ENCODE measurements around the gene RAB38.

RAB38 gene

DNA sequence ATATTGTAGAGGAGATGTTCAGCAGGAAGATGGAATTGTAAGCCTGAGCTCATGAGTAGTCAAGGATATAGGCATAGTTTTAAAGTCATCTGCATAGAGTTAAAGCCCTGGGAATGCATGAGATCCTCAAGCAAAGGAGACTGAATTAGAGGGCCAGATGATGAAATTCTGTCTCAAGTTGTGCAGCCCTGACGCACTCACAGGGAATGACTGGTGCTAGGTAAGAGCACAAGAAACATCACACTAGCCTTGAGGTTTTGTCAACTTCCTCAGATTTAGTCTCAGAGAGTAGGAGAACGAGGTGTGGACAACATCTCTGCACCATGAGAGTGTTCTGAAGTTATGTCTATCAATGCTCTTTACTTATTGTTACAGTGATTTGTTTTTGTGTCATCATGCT lies 5.8 kb downstream of the RAB38 start:
- DNase-seq: no peak

DNA sequence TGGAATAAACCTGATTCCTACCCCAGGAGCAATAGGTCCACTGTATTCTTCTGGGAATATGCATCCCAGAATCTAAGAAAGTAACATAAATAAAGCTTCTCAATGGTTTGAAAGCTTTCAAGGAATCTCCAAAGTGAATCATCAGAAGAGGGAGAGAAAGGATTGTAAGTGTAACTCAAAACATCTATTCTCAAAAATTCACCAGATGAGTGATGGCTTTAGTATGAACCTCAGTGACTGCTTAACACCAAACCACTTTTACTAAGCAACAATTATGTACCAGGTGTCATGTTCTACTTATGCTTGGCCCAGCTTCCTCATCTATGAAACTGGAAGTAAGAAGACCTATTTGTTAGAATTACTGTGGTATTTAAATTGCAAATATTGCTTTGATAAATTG lies 7.4 kb downstream of the RAB38 start:
- no peak for DNase-seq

GRCh38 chr11:88164806-88165585 lies 10.2 kb downstream of the RAB38 start:
- DNase-seq: no peak

- no peak for DNase-seq
Observed at GRCh38 chr11:88164320-88164719, 10.9 kb downstream of the RAB38 start.

- DNase-seq: no peak
Observed at GRCh38 chr11:88158081-88158480, 17.2 kb downstream of the RAB38 start.

DNA sequence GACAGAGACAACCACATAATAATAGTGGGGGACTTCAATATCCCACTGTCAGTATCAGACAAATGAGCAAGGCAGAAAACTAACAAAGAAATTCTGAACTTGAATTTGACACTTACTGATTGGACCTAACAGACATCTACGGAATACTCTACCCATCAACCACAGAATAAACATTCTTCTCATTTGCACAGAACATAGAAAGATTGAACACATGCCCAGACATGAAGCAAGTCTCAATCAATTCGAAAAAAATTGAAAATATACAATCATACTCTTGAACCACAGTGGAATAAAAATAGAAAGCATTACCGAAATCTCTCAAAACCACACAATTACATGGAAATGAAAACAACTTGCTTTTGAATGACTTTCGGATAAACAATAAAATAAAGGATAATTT lies 17.9 kb downstream of the RAB38 start:
- DNase-seq: no peak

GRCh38 chr11:88152381-88152780 lies 22.9 kb downstream of the RAB38 start:
- DNase-seq: no peak

DNA sequence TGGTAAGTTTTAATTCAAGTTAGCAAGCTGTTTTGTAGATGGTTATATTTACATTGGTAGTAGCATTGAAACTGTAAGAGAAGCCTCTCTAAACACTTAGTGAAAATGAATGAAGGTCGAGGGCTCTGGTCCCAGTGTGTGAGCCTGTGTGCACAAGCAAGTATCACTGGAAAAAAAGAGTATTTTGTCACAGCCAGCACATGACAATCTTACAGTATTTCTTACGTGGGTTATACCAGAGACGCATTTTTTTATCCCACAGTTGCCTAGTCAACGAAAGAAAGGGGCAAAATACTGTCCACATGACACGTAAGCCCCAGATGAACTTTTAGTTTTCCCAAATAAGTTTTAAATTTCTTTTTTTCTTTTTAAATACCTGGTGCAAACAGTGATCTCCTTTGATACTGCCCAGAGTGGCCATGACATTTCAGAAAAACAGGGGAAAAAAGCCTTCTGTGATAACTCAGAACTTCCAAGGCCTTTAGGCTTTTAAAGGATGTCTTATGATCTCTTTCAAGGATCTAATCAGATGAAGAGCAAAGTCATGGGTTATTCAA lies 23.5 kb downstream of the RAB38 start:
- no peak for DNase-seq

DNA sequence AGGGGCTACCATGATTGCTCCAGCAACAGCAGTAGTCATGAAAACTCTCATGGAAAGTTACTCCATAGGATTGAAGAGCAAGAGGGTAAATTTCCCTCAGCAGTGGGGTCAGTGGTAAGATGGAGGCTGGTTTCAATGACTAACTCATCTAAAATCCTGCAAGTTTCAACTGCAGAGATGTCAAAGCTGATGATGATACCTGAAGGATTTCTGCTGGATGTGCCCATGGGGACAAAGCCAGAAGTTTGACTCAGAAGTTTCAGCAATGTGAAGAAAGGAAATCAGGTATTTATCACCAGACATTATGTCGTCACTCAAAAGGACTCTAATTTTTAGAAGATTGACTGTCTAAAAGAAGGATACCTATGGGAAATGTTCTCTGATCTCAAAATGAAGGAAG lies 29.1 kb downstream of the RAB38 start:
- DNase-seq: no peak

- no peak for DNase-seq
Observed at GRCh38 chr11:88139865-88140264, 35.4 kb downstream of the RAB38 start.

- DNase-seq: no peak
Observed at GRCh38 chr11:88131764-88132470, 43.3 kb downstream of the RAB38 start.

GRCh38 chr11:88122956-88123355 lies 52.3 kb downstream of the RAB38 start:
- DNase-seq: no peak

DNA sequence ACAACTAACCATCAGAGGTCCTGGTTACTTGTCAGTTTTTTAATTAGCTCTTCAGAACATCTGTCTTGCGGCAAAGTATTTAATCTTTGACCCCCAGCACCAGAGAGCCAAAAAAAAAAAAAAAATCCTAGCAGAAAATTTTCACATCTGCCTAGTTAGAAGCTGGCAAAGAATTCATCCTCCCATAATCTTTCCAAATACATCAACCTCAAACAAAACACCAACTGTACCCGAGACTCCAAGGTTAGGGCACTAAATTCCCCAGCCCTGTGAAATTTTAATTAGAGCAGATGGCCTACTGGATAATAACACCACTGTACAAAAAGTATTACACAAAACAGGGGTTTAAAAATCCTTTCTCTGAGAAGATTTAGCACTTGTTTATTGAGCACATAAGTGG lies 55.7 kb downstream of the RAB38 start:
- no peak for DNase-seq

DNA sequence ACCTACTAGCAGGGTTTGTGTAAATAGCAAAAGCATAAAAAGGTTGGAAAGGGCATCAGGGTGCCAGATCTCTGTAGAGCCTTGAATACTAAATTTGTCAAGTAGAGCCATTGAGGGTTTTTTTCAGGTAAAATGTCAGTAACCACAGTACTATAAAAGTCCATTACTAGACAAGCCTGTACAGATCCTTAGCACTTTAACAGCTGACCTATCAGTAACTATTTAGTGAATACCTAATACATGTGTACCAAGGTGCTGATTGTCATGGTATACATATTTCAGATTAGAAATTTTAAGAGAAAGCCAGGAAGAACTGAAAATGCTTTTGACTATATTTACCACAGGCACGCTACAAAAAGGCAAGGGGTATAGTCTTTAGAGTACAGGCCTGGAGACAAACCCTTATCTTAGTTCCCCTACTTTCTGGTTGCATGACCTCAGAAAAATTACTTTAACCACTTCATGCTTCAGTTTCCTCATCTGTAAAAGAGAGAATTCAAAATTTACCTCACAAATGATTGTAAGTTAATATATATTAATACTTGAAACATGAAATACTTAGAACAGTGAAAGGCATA lies 57.9 kb downstream of the RAB38 start:
- DNase-seq: no peak

GRCh38 chr11:88115828-88116755 lies 59.2 kb downstream of the RAB38 start:
- no peak for DNase-seq

GRCh38 chr11:88114486-88115045 lies 60.7 kb downstream of the RAB38 start:
- DNase-seq: no peak

DNA sequence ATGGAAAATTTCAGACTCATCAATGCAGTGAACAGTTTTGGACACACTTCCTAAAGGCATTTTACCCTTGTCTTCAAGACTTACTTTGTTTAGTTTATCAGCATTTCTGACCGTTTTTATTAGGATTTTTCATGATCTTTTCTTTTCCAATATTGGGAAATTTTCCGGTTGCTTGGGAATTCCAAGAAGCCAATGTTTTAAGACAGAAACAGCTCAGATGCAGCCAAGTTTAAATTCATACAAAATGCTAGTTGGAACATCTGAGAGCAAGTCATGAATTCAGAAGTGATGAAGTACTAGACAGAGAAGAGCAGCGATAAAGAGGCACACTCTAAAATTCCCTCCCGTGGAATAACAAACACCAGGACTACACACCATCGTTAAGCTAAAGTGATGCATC lies 68.6 kb downstream of the RAB38 start:
- DNase-seq: no peak

DNA sequence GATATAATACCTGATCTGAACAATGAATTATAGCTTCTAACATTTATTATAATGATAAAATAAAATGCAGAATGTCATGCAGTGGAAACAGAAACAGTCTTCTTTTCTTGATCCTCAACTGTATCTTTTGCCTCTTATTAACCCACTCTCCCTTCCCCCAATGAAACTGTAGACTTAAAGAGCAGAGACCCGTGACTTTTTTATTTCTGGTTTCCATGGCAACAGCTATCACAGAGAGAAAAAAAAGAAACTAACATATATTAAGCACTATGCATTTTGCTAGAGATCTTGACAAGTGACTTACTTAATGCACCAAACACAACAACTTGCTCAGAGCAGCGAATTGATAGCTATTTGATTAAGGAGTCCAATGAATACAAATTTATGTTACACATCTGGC lies 69.3 kb downstream of the RAB38 start:
- no peak for DNase-seq

DNA sequence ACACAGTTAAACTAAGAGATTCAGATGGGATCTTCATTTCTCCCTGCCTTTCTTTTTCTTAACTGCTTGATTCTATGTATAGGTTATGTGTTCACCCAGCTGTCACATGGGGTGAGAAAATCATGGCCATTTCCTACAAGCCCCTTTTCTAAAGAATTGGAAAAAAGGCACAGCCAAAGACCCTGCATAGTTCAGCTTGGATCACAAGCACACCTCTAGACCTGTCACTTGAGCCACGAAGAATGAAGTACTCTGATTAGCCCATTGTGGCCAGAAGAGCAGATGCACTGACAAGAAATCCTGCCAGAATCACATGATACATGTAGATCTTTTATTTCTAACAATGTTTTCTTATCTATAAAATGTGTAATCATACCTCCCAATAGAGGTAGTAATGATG lies 69.7 kb downstream of the RAB38 start:
- no peak for DNase-seq

DNA sequence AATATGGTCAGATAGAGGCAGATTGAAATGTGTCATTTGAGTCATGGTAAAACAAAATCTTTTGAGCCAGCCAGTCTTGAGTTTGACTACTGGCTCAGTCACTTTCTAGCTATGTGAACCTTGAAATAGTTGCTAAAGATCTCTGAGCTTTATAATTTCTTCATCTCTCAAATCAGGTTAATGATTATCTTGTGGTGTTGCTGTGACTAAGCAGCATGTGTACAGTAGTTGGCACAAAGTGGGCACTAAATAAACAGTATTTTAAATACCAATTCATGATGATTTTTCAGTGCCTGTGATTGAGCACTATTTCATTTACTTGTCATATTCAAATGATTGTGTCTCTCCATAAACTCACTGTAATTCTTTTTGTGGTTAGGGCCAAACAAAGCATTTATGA lies 70.8 kb downstream of the RAB38 start:
- no peak for DNase-seq

DNA sequence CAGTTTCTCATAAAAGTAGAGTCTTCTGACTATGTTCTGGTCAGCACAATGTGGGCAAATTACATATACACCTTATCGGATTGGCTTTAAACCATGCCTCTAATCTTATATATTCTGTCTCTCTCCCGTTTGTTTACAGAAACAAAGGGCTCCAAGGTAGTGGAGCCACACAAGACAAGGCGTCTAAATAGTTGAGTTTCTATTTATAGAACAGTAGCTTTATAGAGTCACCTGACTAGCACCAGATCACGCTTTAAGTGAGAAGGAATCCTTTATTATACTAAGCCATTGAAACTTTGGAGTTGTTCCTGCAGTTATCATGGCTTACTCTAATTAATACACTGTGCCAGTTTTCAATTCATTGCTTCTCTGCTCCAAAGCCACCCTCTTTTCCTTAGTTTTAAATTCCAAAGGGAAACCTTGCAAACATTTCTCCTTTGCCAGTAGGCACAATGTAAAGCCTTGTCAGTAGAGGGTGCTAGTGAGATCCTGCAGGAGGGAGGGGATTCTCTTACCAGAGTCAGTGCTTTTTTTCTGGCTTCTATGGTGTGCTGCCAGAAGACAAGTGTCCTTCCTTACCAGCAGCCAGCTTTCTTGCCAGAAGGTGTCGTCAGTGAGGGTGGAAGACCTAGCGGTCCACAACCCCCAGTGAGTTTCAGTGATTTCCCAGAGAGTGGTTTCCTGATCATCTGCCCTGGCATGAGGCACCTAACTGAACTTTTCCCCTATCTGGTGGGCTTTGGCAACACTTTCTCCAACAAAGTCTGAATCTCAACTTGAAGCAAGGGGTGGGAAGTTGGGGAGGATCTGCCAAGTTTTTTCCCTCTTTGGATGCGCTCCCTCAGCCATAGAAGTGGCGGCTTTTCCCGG lies 71.7 kb downstream of the RAB38 start:
- DNase-seq: no peak

GRCh38 chr11:88102598-88102934 lies 72.7 kb downstream of the RAB38 start:
- DNase-seq: no peak

All from NCI-H2107 (cell line).